HG03196 (cell line): ENCODE measurements around the gene WDFY2.

Source experiments
- ATAC-seq: cut with Tn5 transposase; IDR thresholded peaks from one replicate; pipeline ENCODE4 v1.9.1; 2021; ENCODE audit not compliant: unreplicated experiment

WDFY2 gene

DNA sequence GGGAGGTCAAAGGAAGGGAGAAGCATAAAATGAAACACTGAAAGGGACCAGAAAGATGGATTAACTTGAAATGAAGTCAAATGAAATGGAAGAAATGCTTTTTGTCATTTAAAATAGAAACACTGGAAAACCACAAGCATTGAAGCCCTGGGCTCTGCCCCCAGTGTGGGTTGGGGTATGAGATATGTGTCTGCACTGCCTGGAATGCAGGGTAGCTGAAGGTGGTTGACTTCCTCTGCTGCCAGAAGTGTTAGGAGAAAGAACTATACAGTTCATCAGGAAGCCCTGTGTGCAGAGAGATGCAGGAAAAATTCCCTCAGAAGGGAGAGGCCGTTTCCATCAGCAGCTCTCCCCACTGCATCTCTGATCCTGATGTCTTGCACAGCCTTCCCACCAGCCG lies 150.5 kb downstream of the WDFY2 start:
- no peak for ATAC-seq

DNA sequence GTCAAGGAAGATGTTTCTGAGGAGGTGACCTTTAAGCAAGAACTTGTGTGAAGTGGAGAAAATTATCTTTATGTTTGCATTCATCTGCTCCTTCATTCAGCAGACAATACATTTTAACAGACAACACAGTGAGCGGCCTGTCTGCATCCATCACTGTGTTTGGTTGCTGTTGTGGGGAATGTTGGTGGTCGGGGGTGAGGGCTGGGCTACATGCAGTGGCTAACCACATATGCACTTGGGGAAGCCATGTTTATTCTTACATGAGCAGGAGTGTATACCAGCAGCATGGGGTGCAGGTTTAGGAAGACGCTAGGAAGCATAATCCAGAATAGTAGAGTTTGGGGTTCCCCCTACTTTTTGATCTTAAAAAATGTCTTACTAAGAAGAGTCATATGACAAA lies 153.3 kb downstream of the WDFY2 start:
- ATAC-seq, result no peak

DNA sequence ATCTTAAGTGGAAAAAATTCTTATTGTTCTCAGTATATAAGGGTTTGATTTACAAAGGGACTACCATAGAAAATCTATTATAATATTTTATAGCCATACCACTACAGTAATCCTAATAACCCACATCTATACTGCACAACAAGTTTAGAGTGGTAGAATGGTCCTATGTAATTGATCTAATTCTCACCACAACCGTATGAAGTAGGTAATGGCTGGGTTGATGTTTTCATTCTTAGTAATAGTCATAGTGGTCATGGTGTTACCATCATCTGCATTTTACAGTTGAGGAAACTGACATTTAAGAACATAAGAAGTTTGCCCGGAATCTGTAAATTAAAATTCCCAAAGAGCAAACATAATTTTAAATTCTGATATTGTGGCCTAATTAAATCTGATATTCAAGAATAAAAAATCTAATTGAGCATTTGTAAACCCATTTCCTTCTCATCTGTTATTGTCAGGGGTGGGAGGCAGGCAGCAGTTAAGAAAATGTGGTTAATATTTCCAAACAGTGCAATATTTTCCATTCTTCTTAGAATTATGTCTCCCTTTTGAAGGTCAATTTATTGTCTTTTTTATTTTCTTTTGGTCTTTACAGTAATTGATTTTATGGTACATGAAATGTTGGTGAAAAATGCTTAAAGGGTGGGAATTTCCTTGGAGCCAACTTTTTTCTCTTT lies 154.1 kb downstream of the WDFY2 start:
- no peak for ATAC-seq

GRCh38 chr13:51739027-51739764 lies 154.9 kb downstream of the WDFY2 start:
- no peak for ATAC-seq

GRCh38 chr13:51740698-51741097 lies 156.4 kb downstream of the WDFY2 start:
- ATAC-seq, result no peak

- no peak for ATAC-seq
Measured at GRCh38 chr13:51742031-51742430, 157.8 kb downstream of the WDFY2 start.

- no peak for ATAC-seq
Measured at GRCh38 chr13:51742611-51743010, 158.3 kb downstream of the WDFY2 start.

DNA sequence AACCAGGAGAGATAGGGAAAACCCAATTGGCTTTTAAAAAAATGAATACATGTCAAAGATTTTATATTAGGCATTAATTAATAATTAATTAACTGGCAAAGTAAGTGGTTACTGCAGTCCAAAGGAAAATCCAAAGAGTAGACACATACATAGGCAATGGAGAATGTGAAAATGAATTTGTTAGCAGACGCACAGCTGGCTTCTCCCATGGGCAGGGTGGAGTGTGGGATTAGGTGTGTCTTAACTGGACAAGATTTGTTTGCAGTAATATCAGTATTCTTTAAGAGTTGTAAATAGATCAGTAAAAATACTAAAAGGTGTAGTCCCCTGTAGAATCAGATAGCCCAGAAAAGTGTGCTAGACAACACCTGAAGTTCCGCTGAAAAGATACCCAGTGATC lies 161.0 kb downstream of the WDFY2 start:
- ATAC-seq, result no peak

DNA sequence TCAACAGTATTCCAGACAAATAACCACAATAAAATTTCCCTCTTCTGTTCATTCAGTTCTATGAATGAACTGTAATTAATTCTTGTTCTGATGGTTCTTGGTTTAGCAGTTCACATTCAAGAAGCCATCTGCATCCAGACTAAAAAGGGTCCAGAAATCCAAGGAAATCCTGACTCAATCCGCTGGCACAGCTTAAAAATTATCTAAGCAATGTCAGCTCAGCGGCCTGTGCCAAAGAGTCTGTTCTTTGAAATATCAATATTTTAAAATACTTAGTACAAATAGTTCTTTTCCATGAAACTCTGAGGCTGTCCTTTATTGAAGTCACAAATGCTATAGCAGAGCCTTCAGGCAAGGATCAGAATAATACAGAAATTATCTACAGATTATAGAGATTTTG lies 162.5 kb downstream of the WDFY2 start:
- no peak for ATAC-seq

GRCh38 chr13:51747438-51748434 lies 163.5 kb downstream of the WDFY2 start:
- no peak for ATAC-seq

GRCh38 chr13:51756651-51757050 lies 172.4 kb downstream of the WDFY2 start:
- ATAC-seq, result no peak

GRCh38 chr13:51758691-51759090 lies 174.4 kb downstream of the WDFY2 start:
- no peak for ATAC-seq

- ATAC-seq, result no peak
Measured at GRCh38 chr13:51759240-51759639, 175.0 kb downstream of the WDFY2 start.

DNA sequence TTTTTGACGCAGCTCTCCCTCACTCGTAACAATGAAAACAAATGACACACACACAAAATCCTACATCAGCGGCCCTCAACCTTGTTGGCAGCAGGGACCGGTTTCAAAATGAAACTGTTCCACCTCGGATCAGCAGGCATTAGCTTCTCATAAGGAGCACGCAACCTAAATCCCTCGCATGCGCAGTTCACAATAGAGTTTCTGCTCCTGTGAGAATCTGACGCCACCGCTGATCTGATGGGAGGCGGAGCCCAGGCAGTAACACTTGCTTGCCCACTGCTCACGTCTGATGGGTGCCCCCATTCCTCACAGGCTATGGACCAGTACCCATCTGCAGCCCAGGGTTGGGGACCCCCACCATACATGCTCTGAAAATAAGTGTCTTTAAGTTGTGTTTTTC lies 176.3 kb downstream of the WDFY2 start:
- no peak for ATAC-seq

- ATAC-seq, result no peak
Measured at GRCh38 chr13:51761643-51762350, 177.5 kb downstream of the WDFY2 start.

DNA sequence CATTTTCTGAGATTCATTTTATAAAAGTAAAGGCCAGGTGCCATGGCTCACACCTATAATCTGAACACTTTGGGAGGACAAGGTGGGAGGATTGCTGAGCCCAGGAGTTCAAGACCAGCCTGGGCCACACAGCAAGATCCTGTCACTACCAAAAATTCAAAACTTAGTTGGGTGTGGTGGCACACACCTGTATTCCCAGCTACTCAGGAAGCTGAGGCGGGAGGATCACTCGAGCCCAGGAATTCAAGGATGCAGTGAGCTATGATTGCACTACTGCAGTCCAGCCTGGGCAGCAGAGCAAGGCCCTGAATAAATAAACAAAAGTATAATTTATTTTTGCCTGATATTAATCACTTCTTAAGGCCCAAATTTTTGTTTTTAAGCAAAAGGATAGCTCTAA lies 179.2 kb downstream of the WDFY2 start:
- ATAC-seq, result no peak

- peak; percentile 77 for ATAC-seq
Measured at GRCh38 chr13:51764184-51765141, 180.2 kb downstream of the WDFY2 start.

GRCh38 chr13:51765142-51765515 lies 180.9 kb downstream of the WDFY2 start:
- ATAC-seq, result no peak

GRCh38 chr13:51767100-51767499 lies 182.8 kb downstream of the WDFY2 start:
- ATAC-seq, result no peak
